ENCODE results near the gene L3MBTL4. TPM values are rescaled to one million over a fixed set of nuclear protein-coding genes. Genes with fewer than 3 reads are reported as not detected.
A peak's percentile ranks its signal among the peaks of the same experiment; 100 is the strongest.
"Not testable (repeated sequence)": the region's sequence is repeated elsewhere in the genome, so short reads cannot be mapped to it uniquely, and the experiment has no call there.

Gene L3MBTL4
- total and polyA plus RNA-seq, 4 donors: 3.9 to 11.5 (median 6.5) TPM

- H3K36me3 ChIP-seq (ENCODE audit: control insufficient read depth, insufficient read depth, low read length): no peaks in the 10 kb centered on the region
- H3K4me1 ChIP-seq (ENCODE audit: control insufficient read depth, insufficient read depth, low read length): no peaks in the 10 kb centered on the region
- H3K27me3 ChIP-seq (ENCODE audit: control insufficient read depth, insufficient read depth, low read length): no peaks in the 10 kb centered on the region
- peaks cover 5% of the 10 kb centered on the region for H3K9me3 ChIP-seq (ENCODE audit: control insufficient read depth, insufficient read depth, low read length)
- no peak overlapping the region for H3K27ac ChIP-seq (ENCODE audit: low read depth, low read length)
- DNase-seq (ENCODE audit: low read depth in 4 of 6, low spot score in 6 of 6): no peak
- WGBS (ENCODE audit: insufficient coverage): 100% methylated on average over 1 of the region's 2 CpGs
- H3K4me3 ChIP-seq (ENCODE audit: low read depth, low read length): no peak overlapping the region
Observed at GRCh38 chr18:6396276-6396675, 18.4 kb downstream of the L3MBTL4 start.

DNA sequence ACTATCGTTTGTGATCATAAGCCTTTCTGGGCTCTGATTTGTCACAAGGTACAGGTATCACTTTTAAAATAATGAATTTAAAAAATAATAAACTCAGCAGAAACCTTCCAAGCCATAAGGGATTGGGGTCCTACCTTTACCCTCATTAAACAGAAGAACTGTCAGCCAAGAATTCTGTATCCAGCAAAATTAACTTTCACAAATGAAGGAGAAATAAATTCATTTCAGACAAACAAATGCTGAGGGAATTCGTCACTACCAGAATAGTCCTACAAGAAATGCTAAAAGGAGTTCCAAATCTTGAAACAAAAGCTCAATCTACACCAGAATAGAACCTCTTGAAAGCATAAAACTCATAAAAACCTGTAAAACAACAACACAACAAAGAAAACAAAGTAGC, 25.7 kb downstream of the L3MBTL4 start:
- peaks cover 11% of the 10 kb centered on the region for H3K9me3 ChIP-seq (ENCODE audit: control insufficient read depth, insufficient read depth, low read length)
- no CpG with 5 or more reads among the region's 2 CpGs for WGBS (ENCODE audit: insufficient coverage)
- no peak overlapping the region for H3K4me3 ChIP-seq (ENCODE audit: low read depth, low read length)
- no peak overlapping the region for H3K27ac ChIP-seq (ENCODE audit: low read depth, low read length)
- no peak for DNase-seq (ENCODE audit: low read depth in 4 of 6, low spot score in 6 of 6)
- H3K27me3 ChIP-seq (ENCODE audit: control insufficient read depth, insufficient read depth, low read length): no peaks in the 10 kb centered on the region
- no peaks in the 10 kb centered on the region for H3K4me1 ChIP-seq (ENCODE audit: control insufficient read depth, insufficient read depth, low read length)
- H3K36me3 ChIP-seq (ENCODE audit: control insufficient read depth, insufficient read depth, low read length): no peaks in the 10 kb centered on the region

- Histone ChIP-seq H3K36me3 (ENCODE audit: control insufficient read depth, insufficient read depth, low read length) (no peaks in the 10 kb centered on the region), H3K27ac (ENCODE audit: low read depth, low read length) (no peak overlapping the region), H3K4me1 (ENCODE audit: control insufficient read depth, insufficient read depth, low read length) (no peaks in the 10 kb centered on the region), H3K9me3 (ENCODE audit: control insufficient read depth, insufficient read depth, low read length) (no peaks in the 10 kb centered on the region), H3K4me3 (ENCODE audit: low read depth, low read length) (no peak overlapping the region), H3K27me3 (ENCODE audit: control insufficient read depth, insufficient read depth, low read length) (no peaks in the 10 kb centered on the region)
- WGBS (ENCODE audit: insufficient coverage): 36% methylated on average over 7 of the region's 7 CpGs
- no peak for DNase-seq (ENCODE audit: low read depth in 4 of 6, low spot score in 6 of 6)
Observed at GRCh38 chr18:6382963-6383362, 31.7 kb downstream of the L3MBTL4 start.

- 100% methylated on average over 2 of the region's 2 CpGs for WGBS (ENCODE audit: insufficient coverage)
- not testable (repeated sequence) for H3K4me1 ChIP-seq (ENCODE audit: control insufficient read depth, insufficient read depth, low read length); H3K9me3 ChIP-seq (ENCODE audit: control insufficient read depth, insufficient read depth, low read length); H3K27ac ChIP-seq (ENCODE audit: low read depth, low read length); H3K4me3 ChIP-seq (ENCODE audit: low read depth, low read length); H3K36me3 ChIP-seq (ENCODE audit: control insufficient read depth, insufficient read depth, low read length); DNase-seq (ENCODE audit: low read depth in 4 of 6, low spot score in 6 of 6); H3K27me3 ChIP-seq (ENCODE audit: control insufficient read depth, insufficient read depth, low read length)
Observed at GRCh38 chr18:6377473-6377872, 37.2 kb downstream of the L3MBTL4 start.

GRCh38 chr18:6376433-6377229, 38.1 kb downstream of the L3MBTL4 start:
- H3K36me3 ChIP-seq (ENCODE audit: control insufficient read depth, insufficient read depth, low read length): no peaks in the 10 kb centered on the region
- no peak for DNase-seq (ENCODE audit: low read depth in 4 of 6, low spot score in 6 of 6)
- H3K9me3 ChIP-seq (ENCODE audit: control insufficient read depth, insufficient read depth, low read length): no peaks in the 10 kb centered on the region
- no peaks in the 10 kb centered on the region for H3K27me3 ChIP-seq (ENCODE audit: control insufficient read depth, insufficient read depth, low read length)
- no peaks in the 10 kb centered on the region for H3K4me1 ChIP-seq (ENCODE audit: control insufficient read depth, insufficient read depth, low read length)
- H3K27ac ChIP-seq (ENCODE audit: low read depth, low read length): no peak overlapping the region
- 100% methylated on average over 1 of the region's 6 CpGs for WGBS (ENCODE audit: insufficient coverage)
- H3K4me3 ChIP-seq (ENCODE audit: low read depth, low read length): no peak overlapping the region

GRCh38 chr18:6374935-6375529, 39.7 kb downstream of the L3MBTL4 start:
- H3K4me1 ChIP-seq (ENCODE audit: control insufficient read depth, insufficient read depth, low read length): peaks cover 10% of the 10 kb centered on the region
- H3K27me3 ChIP-seq (ENCODE audit: control insufficient read depth, insufficient read depth, low read length): no peaks in the 10 kb centered on the region
- no peak for DNase-seq (ENCODE audit: low read depth in 4 of 6, low spot score in 6 of 6)
- no peaks in the 10 kb centered on the region for H3K9me3 ChIP-seq (ENCODE audit: control insufficient read depth, insufficient read depth, low read length)
- no peaks in the 10 kb centered on the region for H3K36me3 ChIP-seq (ENCODE audit: control insufficient read depth, insufficient read depth, low read length)
- no peak overlapping the region for H3K4me3 ChIP-seq (ENCODE audit: low read depth, low read length)
- H3K27ac ChIP-seq (ENCODE audit: low read depth, low read length): no peak overlapping the region
- 87% methylated on average over 13 of the region's 14 CpGs for WGBS (ENCODE audit: insufficient coverage)

- 76% methylated on average over 4 of the region's 8 CpGs for WGBS (ENCODE audit: insufficient coverage)
- Histone ChIP-seq H3K4me1 (ENCODE audit: control insufficient read depth, insufficient read depth, low read length) (peaks cover 10% of the 10 kb centered on the region), H3K36me3 (ENCODE audit: control insufficient read depth, insufficient read depth, low read length) (no peaks in the 10 kb centered on the region), H3K9me3 (ENCODE audit: control insufficient read depth, insufficient read depth, low read length) (no peaks in the 10 kb centered on the region), H3K27ac (ENCODE audit: low read depth, low read length) (no peak overlapping the region), H3K4me3 (ENCODE audit: low read depth, low read length) (no peak overlapping the region), H3K27me3 (ENCODE audit: control insufficient read depth, insufficient read depth, low read length) (no peaks in the 10 kb centered on the region)
- no peak for DNase-seq (ENCODE audit: low read depth in 4 of 6, low spot score in 6 of 6)
Observed at GRCh38 chr18:6374340-6374739, 40.4 kb downstream of the L3MBTL4 start.

- Histone ChIP-seq H3K4me1 (ENCODE audit: control insufficient read depth, insufficient read depth, low read length) (peaks cover 10% of the 10 kb centered on the region), H3K27me3 (ENCODE audit: control insufficient read depth, insufficient read depth, low read length) (no peaks in the 10 kb centered on the region), H3K36me3 (ENCODE audit: control insufficient read depth, insufficient read depth, low read length) (no peaks in the 10 kb centered on the region), H3K4me3 (ENCODE audit: low read depth, low read length) (no peak overlapping the region), H3K9me3 (ENCODE audit: control insufficient read depth, insufficient read depth, low read length) (no peaks in the 10 kb centered on the region), H3K27ac (ENCODE audit: low read depth, low read length) (no peak overlapping the region)
- WGBS (ENCODE audit: insufficient coverage): 72% methylated on average over 5 of the region's 5 CpGs
- peak in 1 of 6 donors; percentile 34 for DNase-seq (ENCODE audit: low read depth in 4 of 6, low spot score in 6 of 6)
Observed at GRCh38 chr18:6373187-6373586, 41.5 kb downstream of the L3MBTL4 start.

DNA sequence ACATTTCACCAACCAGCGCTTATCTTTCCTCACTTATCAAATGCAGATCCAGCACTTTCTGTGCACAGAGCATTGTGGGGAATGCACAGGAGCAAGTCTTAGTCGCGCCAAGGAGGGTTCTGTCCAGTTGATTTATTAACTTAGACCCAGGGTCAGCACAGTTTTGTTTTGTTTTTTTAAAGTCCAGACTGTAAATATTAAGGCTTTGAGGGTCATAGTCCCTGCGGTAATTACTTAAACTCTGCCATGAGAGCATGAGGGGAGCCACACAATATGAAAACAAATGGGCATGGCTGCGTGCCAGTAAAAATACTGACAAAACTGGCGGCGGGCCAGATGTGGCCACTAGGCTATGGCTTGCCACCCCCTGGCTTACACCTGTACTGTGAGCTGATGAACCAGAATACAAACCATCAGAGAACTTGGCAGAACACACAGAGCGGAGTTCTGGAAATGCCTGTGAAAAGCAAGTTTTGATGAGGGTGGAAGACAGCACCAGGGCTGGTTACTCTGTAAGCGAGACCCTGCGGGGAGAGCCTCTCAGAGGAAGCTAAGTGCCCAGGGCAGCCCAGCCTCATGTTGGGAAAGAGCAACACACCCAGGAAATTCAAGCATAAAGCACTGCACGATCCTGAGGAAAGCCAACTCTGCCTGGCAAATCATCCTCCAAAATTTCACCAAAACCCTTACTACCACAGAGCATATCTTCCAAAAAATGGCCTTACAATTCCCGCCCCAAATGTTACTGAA, 43.6 kb downstream of the L3MBTL4 start:
- Histone ChIP-seq H3K27me3 (ENCODE audit: control insufficient read depth, insufficient read depth, low read length) (no peaks in the 10 kb centered on the region), H3K4me3 (ENCODE audit: low read depth, low read length) (no peak overlapping the region), H3K9me3 (ENCODE audit: control insufficient read depth, insufficient read depth, low read length) (no peaks in the 10 kb centered on the region), H3K27ac (ENCODE audit: low read depth, low read length) (no peak overlapping the region), H3K4me1 (ENCODE audit: control insufficient read depth, insufficient read depth, low read length) (peaks cover 10% of the 10 kb centered on the region), H3K36me3 (ENCODE audit: control insufficient read depth, insufficient read depth, low read length) (no peaks in the 10 kb centered on the region)
- DNase-seq (ENCODE audit: low read depth in 4 of 6, low spot score in 6 of 6): peak in 2 of 6 donors; percentile 22 to 26
- 45% methylated on average over 9 of the region's 12 CpGs for WGBS (ENCODE audit: insufficient coverage)

Measured in spinal cord (tissue), 10 donors.